Neural crest cell (in vitro differentiated cells): ENCODE results near the gene USH1G. TPM values are rescaled to one million over a fixed set of nuclear protein-coding genes. Genes with fewer than 3 reads are reported as not detected.

Experiments
- DNase-seq: peaks from one replicate; pipeline ENCODE4 v3.0.0; 2021; ENCODE audit warnings: low read depth, mixed read lengths, low spot score
- H3K27ac Mint-ChIP-seq: one replicate; pipeline ENCODE4 v1.8.0; 2021; ENCODE audit warnings: mild to moderate bottlenecking, mixed read lengths; ENCODE audit not compliant: unreplicated experiment
- H3K27me3 Mint-ChIP-seq: 2 replicates; pipeline ENCODE4 v1.8.0; 2021; ENCODE audit warnings: low read depth, mild to moderate bottlenecking, mixed read lengths
- H3K36me3 Mint-ChIP-seq: 2 replicates; pipeline ENCODE4 v1.8.0; 2021; ENCODE audit warnings: low read depth, mild to moderate bottlenecking, mixed read lengths
- H3K4me1 Mint-ChIP-seq: 2 replicates; pipeline ENCODE4 v1.8.0; 2021; ENCODE audit warnings: mixed read lengths
- H3K4me3 Mint-ChIP-seq: one replicate; pipeline ENCODE4 v1.8.0; 2021; ENCODE audit warnings: mild to moderate bottlenecking, mixed read lengths
- H3K9me3 Mint-ChIP-seq: 2 replicates; pipeline ENCODE4 v1.8.0; 2021; ENCODE audit warnings: mixed read lengths
- total RNA-seq: library from RNA; stranded (reverse); gene quantifications from 2 replicates; pipeline ENCODE4 v1.2.1, GENCODE V29; 2021
- TF ChIP-seq, protein P1 (sequence below): fragments of 200-600 bp; sonication (generic); conservative IDR thresholded peaks from 2 replicates; pipeline ENCODE4 v1.5.0; 2021; ENCODE audit warnings: antibody characterized with exemption, mild to moderate bottlenecking

USH1G gene
- total RNA-seq, 1 donor from 2014 or later: not detected

DNA sequence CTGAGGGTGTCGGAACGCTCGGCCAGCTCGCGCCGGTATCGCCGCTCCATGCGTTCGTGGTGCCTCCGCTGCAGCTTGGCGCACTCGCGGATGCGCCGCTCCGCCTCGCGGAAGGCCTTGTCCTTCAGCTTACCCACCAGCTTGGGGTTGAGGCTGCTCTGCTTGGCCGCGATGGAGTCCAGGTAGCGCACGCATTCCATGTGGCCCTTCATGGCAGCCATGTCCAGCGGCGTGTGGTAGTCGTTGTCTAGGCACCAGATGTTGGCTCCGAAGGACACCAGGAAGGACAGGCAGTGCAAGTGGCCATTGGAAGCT lies 2.8 kb downstream of the USH1G start:
- DNase-seq: no peak
- H3K4me1 Mint-ChIP-seq: no peaks in the 10 kb centered on the region
- no peaks in the 10 kb centered on the region for H3K36me3 Mint-ChIP-seq
- TF ChIP-seq, protein P1, sequence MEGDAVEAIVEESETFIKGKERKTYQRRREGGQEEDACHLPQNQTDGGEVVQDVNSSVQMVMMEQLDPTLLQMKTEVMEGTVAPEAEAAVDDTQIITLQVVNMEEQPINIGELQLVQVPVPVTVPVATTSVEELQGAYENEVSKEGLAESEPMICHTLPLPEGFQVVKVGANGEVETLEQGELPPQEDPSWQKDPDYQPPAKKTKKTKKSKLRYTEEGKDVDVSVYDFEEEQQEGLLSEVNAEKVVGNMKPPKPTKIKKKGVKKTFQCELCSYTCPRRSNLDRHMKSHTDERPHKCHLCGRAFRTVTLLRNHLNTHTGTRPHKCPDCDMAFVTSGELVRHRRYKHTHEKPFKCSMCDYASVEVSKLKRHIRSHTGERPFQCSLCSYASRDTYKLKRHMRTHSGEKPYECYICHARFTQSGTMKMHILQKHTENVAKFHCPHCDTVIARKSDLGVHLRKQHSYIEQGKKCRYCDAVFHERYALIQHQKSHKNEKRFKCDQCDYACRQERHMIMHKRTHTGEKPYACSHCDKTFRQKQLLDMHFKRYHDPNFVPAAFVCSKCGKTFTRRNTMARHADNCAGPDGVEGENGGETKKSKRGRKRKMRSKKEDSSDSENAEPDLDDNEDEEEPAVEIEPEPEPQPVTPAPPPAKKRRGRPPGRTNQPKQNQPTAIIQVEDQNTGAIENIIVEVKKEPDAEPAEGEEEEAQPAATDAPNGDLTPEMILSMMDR: no peak
- H3K27me3 Mint-ChIP-seq: peaks cover 48% of the 10 kb centered on the region
- no peaks in the 10 kb centered on the region for H3K9me3 Mint-ChIP-seq
- H3K27ac Mint-ChIP-seq: no peak overlapping the region
- H3K4me3 Mint-ChIP-seq: no peak overlapping the region

DNA sequence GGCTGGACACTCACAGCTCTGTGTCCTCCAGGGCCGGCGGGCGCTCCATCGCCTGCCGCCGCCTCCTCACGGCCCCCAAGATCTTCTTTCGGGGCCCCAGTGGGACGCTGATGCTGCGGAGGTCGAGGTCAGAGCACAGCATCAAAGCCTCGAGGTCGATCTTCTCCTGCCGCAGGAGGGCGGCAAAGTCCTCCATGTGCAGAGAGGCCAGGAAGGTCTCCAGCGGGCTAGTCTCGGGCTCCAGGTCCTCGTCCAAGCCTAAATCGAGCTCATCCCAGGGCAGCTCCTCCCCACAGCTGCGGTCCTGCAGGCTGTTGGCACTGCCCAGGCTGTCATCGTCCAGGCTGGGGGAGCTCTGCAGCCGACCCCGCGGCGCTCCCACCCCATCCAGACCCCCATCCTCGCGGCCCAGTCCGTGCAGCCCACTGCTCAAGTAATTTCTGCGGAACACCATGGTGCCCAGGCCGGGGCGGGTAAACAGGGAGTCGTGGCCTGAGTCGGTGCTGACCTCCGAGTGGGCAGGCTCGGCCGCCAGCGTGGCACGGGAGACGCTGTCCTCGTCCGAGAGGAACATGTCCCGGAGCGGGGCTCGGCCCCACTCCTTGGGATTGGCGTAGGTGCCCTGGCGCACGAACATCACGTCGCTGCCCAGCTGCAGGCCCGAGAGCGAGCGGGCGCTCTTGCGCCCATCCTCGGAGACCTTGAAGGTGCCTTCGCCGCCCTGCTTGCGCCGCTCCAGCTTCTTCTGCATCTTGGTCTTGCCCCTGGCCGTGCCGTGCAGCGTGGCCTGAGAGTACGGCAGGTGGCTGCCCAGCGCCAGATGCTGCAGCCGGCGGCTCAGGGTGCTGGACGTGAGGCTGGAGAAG lies 3.4 kb downstream of the USH1G start:
- H3K27me3 Mint-ChIP-seq: peaks cover 43% of the 10 kb centered on the region
- no peak overlapping the region for H3K27ac Mint-ChIP-seq
- no peak overlapping the region for H3K4me3 Mint-ChIP-seq
- no peak for DNase-seq
- no peaks in the 10 kb centered on the region for H3K36me3 Mint-ChIP-seq
- TF ChIP-seq, protein P1: peak; percentile 27
- no peaks in the 10 kb centered on the region for H3K4me1 Mint-ChIP-seq
- H3K9me3 Mint-ChIP-seq: no peaks in the 10 kb centered on the region

DNA sequence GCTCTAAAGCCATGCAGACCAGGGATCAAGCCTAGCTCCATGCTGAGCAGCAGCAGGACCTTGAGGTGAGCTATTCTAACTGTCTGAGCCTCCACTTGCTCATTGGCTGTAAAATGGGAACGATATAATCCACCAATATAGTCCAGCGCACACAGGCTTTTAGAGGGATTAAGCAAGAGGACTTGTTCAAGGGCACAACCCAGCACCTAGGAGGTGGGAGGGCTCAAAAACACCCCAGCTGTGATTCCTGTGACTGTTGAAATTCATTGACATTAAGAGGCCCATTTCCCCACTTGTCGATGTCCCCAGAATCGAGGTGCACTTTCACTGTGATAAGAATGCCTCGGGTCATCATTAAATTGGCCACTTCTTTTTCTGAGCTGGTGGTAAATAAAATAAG lies 4.1 kb downstream of the USH1G start:
- TF ChIP-seq, protein P1: no peak
- Mint-ChIP-seq H3K36me3 (no peaks in the 10 kb centered on the region), H3K27me3 (peaks cover 37% of the 10 kb centered on the region), H3K9me3 (no peaks in the 10 kb centered on the region), H3K4me3 (no peak overlapping the region), H3K27ac (peak overlapping the region; percentile 9), H3K4me1 (no peaks in the 10 kb centered on the region)
- no peak for DNase-seq

DNA sequence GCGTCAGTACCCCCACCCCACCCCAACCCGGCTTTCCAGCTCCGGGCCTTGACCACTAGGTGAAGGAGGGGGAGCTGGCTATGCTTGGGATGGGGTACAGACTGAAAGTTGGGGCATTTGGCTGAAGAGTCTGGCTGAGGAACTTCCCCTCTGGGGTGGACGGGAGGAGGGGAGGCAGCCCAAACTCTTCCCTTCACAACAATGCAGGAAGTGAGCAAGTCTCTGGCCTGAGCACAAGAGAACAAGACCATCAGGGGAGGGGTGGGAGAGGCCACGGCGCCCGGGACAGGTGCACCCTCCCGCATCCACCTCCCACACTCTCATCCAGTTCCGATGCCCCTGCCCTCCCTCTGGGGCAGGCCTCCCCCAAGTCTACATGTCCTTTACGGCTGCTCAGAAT lies 5.6 kb downstream of the USH1G start:
- Mint-ChIP-seq H3K4me1 (no peaks in the 10 kb centered on the region), H3K27me3 (peaks cover 24% of the 10 kb centered on the region), H3K36me3 (no peaks in the 10 kb centered on the region), H3K27ac (no peak overlapping the region), H3K9me3 (no peaks in the 10 kb centered on the region), H3K4me3 (no peak overlapping the region)
- TF ChIP-seq, protein P1: no peak
- no peak for DNase-seq

DNA sequence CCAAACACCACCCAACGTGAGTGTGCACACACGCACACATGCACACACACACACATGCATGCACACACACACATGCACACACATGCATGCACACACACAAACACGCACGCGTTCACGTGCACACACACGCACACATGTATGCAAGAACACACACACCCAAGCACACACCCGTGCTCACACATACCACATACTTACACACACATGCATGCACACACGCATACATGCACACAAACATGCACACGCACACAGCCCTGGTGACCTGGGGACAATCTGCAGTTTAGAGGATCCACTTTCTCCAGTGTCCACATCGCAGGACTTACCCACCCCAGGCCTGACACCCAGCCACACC lies 6.2 kb downstream of the USH1G start:
- TF ChIP-seq, protein P1: no peak
- H3K9me3 Mint-ChIP-seq: no peaks in the 10 kb centered on the region
- H3K27ac Mint-ChIP-seq: no peak overlapping the region
- no peaks in the 10 kb centered on the region for H3K36me3 Mint-ChIP-seq
- no peak for DNase-seq
- H3K4me1 Mint-ChIP-seq: no peaks in the 10 kb centered on the region
- peaks cover 20% of the 10 kb centered on the region for H3K27me3 Mint-ChIP-seq
- H3K4me3 Mint-ChIP-seq: no peak overlapping the region
